HuH-7 (cell line): ENCODE measurements around the gene DTD1.

ENCODE experiments used
- DNase-seq: peaks from one replicate; pipeline ENCODE4 v3.0.0; 2011; ENCODE audit warnings: low spot score

DTD1 gene

GRCh38 chr20:18587665-18588573 lies at the start of gene DTD1:
DTD1 (plus strand) TSS chr20:18588054; CDS start chr20:18588073, 19 bp downstream.
- DNase-seq = peak; percentile 95

GRCh38 chr20:18541741-18542140 lies 46.1 kb upstream of the DTD1 start:
- no peak for DNase-seq

- no peak for DNase-seq
Measured at GRCh38 chr20:18543216-18543615, 44.6 kb upstream of the DTD1 start.

GRCh38 chr20:18543932-18544331 lies 43.9 kb upstream of the DTD1 start:
- no peak for DNase-seq

GRCh38 chr20:18545566-18545965 lies 42.3 kb upstream of the DTD1 start:
- DNase-seq = no peak

GRCh38 chr20:18548465-18548864 lies 39.4 kb upstream of the DTD1 start:
- DNase-seq = no peak

- no peak for DNase-seq
Measured at GRCh38 chr20:18553746-18554145, 34.1 kb upstream of the DTD1 start.

GRCh38 chr20:18566892-18567738 lies 20.7 kb upstream of the DTD1 start, which contains the start of gene SMIM26:
SMIM26 (plus strand) TSS chr20:18567432; CDS start chr20:18567479, 47 bp downstream.
- peak; percentile 92 for DNase-seq

- DNase-seq = no peak
Measured at GRCh38 chr20:18567739-18568091, 20.1 kb upstream of the DTD1 start.

GRCh38 chr20:18571009-18571408 lies 16.8 kb upstream of the DTD1 start:
- no peak for DNase-seq

GRCh38 chr20:18571578-18571977 lies 16.3 kb upstream of the DTD1 start:
- no peak for DNase-seq

GRCh38 chr20:18577942-18578341 lies 9.9 kb upstream of the DTD1 start:
- DNase-seq = no peak

GRCh38 chr20:18578581-18578980 lies 9.3 kb upstream of the DTD1 start:
- no peak for DNase-seq

- DNase-seq = no peak
Measured at GRCh38 chr20:18580012-18580411, 7.8 kb upstream of the DTD1 start.

- peak; percentile 42 for DNase-seq
Measured at GRCh38 chr20:18585134-18585533, 2.7 kb upstream of the DTD1 start.

- DNase-seq = peak; percentile 36
Measured at GRCh38 chr20:18588574-18588933, 700 bp downstream of the DTD1 start.

- DNase-seq = no peak
Measured at GRCh38 chr20:18589941-18590674, 2.3 kb downstream of the DTD1 start.

- DNase-seq = no peak
Measured at GRCh38 chr20:18596270-18596669, 8.4 kb downstream of the DTD1 start.

- no peak for DNase-seq
Measured at GRCh38 chr20:18609741-18610140, 21.9 kb downstream of the DTD1 start.

GRCh38 chr20:18611492-18611891 lies 23.6 kb downstream of the DTD1 start:
- DNase-seq = no peak

GRCh38 chr20:18613553-18613952 lies 25.7 kb downstream of the DTD1 start:
- no peak for DNase-seq

GRCh38 chr20:18614244-18614643 lies 26.4 kb downstream of the DTD1 start:
- DNase-seq = no peak
